HEK293 (cell line): ENCODE data around the gene ZNF618.

ENCODE experiments used
- BCL11A ChIP-seq: fragments of 450-650 bp; formaldehyde crosslinking; IDR thresholded peaks from 2 replicates; pipeline ENCODE4 v1.5.1; 2016; ENCODE audit warnings: low read depth, missing biosample characterization, missing genetic modification characterization
- KLF10 ChIP-seq: fragments of 450-650 bp; IDR thresholded peaks from 2 replicates; pipeline ENCODE4 v1.5.1; 2018; ENCODE audit warnings: missing biosample characterization, mild to moderate bottlenecking, missing genetic modification characterization
- ZNF175 ChIP-seq: fragments of 450-650 bp; formaldehyde crosslinking; IDR thresholded peaks from 2 replicates; pipeline ENCODE4 v1.5.1; 2016; ENCODE audit warnings: missing biosample characterization, missing genetic modification characterization
- TF ChIP-seq, protein P1 (sequence below): sonication (generic); formaldehyde crosslinking; IDR thresholded peaks from 2 replicates; pipeline ENCODE4 v1.8.1; 2022; ENCODE audit warnings: mild to moderate bottlenecking, moderate library complexity, missing genetic modification reagents

DNA sequence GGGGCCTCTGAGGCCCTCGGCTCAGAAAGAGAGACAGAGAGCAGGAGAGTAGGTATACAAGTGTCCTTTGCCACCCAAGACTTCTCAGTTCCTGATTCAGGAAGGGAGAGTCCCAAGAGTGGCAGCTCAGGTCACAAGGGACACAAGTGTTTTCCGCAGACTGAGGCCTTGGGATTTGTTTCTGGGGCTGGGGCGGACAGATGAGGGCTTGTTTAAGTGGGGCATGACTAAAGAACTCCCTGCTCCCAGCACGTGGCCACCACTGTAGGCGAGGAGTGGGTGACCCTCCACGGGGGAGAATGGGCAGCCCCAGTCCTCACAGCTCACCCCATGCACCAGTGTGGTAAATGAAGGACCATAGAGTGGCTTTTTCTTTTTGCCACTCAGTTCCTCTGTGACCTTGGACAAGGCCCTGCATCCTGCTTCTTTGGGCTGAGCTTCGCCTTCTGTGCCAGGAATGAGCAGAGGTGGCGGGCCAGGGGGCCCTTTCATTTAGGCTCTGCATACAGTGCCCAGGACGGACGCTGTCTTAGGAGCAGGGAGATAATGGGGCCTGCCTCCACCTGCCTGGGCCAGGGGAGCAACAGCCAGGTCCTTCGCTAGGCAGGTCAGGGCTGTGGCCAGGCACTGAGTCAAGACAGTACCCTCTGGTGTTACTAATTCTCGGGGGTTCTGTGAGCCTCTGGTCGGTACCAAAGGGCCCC lies 151.2 kb downstream of the ZNF618 start:
- TF ChIP-seq BCL11A (tag by site-specific recombination) (no peak), KLF10 (tag by site-specific recombination) (no peak), ZNF175 (no peak)
- TF ChIP-seq, protein P1, sequence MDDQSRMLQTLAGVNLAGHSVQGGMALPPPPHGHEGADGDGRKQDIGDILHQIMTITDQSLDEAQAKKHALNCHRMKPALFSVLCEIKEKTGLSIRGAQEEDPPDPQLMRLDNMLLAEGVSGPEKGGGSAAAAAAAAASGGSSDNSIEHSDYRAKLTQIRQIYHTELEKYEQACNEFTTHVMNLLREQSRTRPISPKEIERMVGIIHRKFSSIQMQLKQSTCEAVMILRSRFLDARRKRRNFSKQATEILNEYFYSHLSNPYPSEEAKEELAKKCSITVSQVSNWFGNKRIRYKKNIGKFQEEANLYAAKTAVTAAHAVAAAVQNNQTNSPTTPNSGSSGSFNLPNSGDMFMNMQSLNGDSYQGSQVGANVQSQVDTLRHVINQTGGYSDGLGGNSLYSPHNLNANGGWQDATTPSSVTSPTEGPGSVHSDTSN (CRISPR knock-in tag), result no peak
